Immature natural killer cell (primary cell): ENCODE data around the gene DTNA. TPM values are rescaled to one million over a fixed set of nuclear protein-coding genes. Genes with fewer than 3 reads are reported as not detected.
A peak's percentile ranks its signal among the peaks of the same experiment; 100 is the strongest.

Experiments used
- DNase-seq, 3 donors: peaks; one replicate each; pipeline ENCODE4 v3.0.0; 2022; ENCODE audit warnings: mixed read lengths in 1 of 3
- H3K27ac Mint-ChIP-seq, 6 donors: one replicate each; pipeline ENCODE4 v1.8.0; 2020; ENCODE audit warnings: mixed read lengths in 6 of 6, mild to moderate bottlenecking in 5 of 6, inconsistent platforms in 4 of 6, moderate library complexity in 3 of 6
- H3K27me3 Mint-ChIP-seq, 3 donors: one replicate each; pipeline ENCODE4 v1.8.0; 2020 to 2021; ENCODE audit warnings: low read depth in 3 of 3, mild to moderate bottlenecking in 3 of 3, mixed read lengths in 3 of 3, moderate library complexity in 3 of 3, inconsistent platforms in 1 of 3
- H3K36me3 Mint-ChIP-seq, 3 donors: one replicate each; pipeline ENCODE4 v1.8.0; 2020; ENCODE audit warnings: mixed read lengths in 3 of 3, inconsistent platforms in 2 of 3, mild to moderate bottlenecking in 2 of 3
- H3K4me1 Mint-ChIP-seq, 2 donors: one replicate each; pipeline ENCODE4 v1.8.0; 2020; ENCODE audit warnings: inconsistent platforms in 2 of 2, mild to moderate bottlenecking in 2 of 2, mixed read lengths in 2 of 2, moderate library complexity in 1 of 2
- H3K4me3 Mint-ChIP-seq, 5 donors: one replicate each; pipeline ENCODE4 v1.8.0; 2020; ENCODE audit warnings: mild to moderate bottlenecking in 5 of 5, mixed read lengths in 5 of 5, inconsistent platforms in 3 of 5, moderate library complexity in 3 of 5
- H3K9me3 Mint-ChIP-seq, 6 donors: one replicate each; pipeline ENCODE4 v1.8.0; 2020; ENCODE audit warnings: mild to moderate bottlenecking in 6 of 6, mixed read lengths in 6 of 6, inconsistent platforms in 4 of 6, moderate library complexity in 3 of 6
- polyA plus RNA-seq, 3 donors: library from polyadenylated mRNA; unstranded; fragments of 300-500 nt; fragmentation: Illumina TruSeq; gene quantifications; one replicate each; pipeline ENCODE4 v1.2.3, GENCODE V29; 2021

Gene DTNA
- polyA plus RNA-seq, 3 donors from 2014 or later: 0.49 TPM; not detected in 2

GRCh38 chr18:34870555-34871310 lies 160.6 kb downstream of the DTNA start:
- H3K27ac Mint-ChIP-seq: no peak overlapping the region
- peaks cover 4 to 10% (median 5%) of the 10 kb centered on the region in 3 donors for H3K27me3 Mint-ChIP-seq
- peaks cover 13 to 29% of the 10 kb centered on the region in 2 donors for H3K4me1 Mint-ChIP-seq
- no peak for DNase-seq
- H3K9me3 Mint-ChIP-seq: peaks cover 0 to 2% (median 0%) of the 10 kb centered on the region in 6 donors
- H3K36me3 Mint-ChIP-seq: no peaks in the 10 kb centered on the region
- no peak overlapping the region for H3K4me3 Mint-ChIP-seq

GRCh38 chr18:34871435-34871834 lies 161.3 kb downstream of the DTNA start:
- Mint-ChIP-seq H3K27me3 (peaks cover 4 to 10% (median 5%) of the 10 kb centered on the region in 3 donors), H3K9me3 (peaks cover 0 to 2% (median 0%) of the 10 kb centered on the region in 6 donors)

GRCh38 chr18:34872066-34872465 lies 162.0 kb downstream of the DTNA start:
- DNase-seq: no peak
- no peak overlapping the region for H3K27ac Mint-ChIP-seq
- H3K27me3 Mint-ChIP-seq: peaks cover 4 to 8% (median 5%) of the 10 kb centered on the region in 3 donors
- H3K9me3 Mint-ChIP-seq: peaks cover 0 to 2% (median 0%) of the 10 kb centered on the region in 6 donors
- no peaks in the 10 kb centered on the region for H3K36me3 Mint-ChIP-seq
- H3K4me1 Mint-ChIP-seq: peaks cover 13 to 22% of the 10 kb centered on the region in 2 donors
- H3K4me3 Mint-ChIP-seq: no peak overlapping the region

More at GRCh38 chr18:34871435-34871834, 161.3 kb downstream of the DTNA start:
- H3K27ac Mint-ChIP-seq: no peak overlapping the region
- no peaks in the 10 kb centered on the region for H3K36me3 Mint-ChIP-seq
- H3K4me3 Mint-ChIP-seq: no peak overlapping the region
- H3K4me1 Mint-ChIP-seq: peaks cover 13 to 25% of the 10 kb centered on the region in 2 donors
- peak; percentile 16 to 25 (median 24) for DNase-seq

- Mint-ChIP-seq H3K4me1 (peaks cover 13 to 22% of the 10 kb centered on the region in 2 donors), H3K9me3 (peaks cover 0 to 2% (median 0%) of the 10 kb centered on the region in 6 donors), H3K27ac (no peak overlapping the region), H3K4me3 (no peak overlapping the region), H3K27me3 (peaks cover 5 to 9% (median 5%) of the 10 kb centered on the region in 3 donors), H3K36me3 (no peaks in the 10 kb centered on the region)
- DNase-seq: no peak
Observed at GRCh38 chr18:34873986-34874580, 164.0 kb downstream of the DTNA start.

GRCh38 chr18:34875150-34875549 lies 165.1 kb downstream of the DTNA start:
- peaks cover 13 to 22% of the 10 kb centered on the region in 2 donors for H3K4me1 Mint-ChIP-seq
- peaks cover 0 to 2% (median 0%) of the 10 kb centered on the region in 6 donors for H3K9me3 Mint-ChIP-seq
- H3K27ac Mint-ChIP-seq: peak overlapping the region in 1 of 6 donors; percentile 56
- H3K36me3 Mint-ChIP-seq: no peaks in the 10 kb centered on the region
- no peak overlapping the region for H3K4me3 Mint-ChIP-seq
- DNase-seq: peak; percentile 35 to 43 (median 43)
- peaks cover 3 to 12% (median 5%) of the 10 kb centered on the region in 3 donors for H3K27me3 Mint-ChIP-seq

- no peaks in the 10 kb centered on the region for H3K36me3 Mint-ChIP-seq
- no peak overlapping the region for H3K27ac Mint-ChIP-seq
- H3K27me3 Mint-ChIP-seq: peaks cover 1 to 10% (median 9%) of the 10 kb centered on the region in 3 donors
- peaks cover under 1 to 2% of the 10 kb centered on the region in 2 donors for H3K4me1 Mint-ChIP-seq
- H3K4me3 Mint-ChIP-seq: no peak overlapping the region
- no peak for DNase-seq
- H3K9me3 Mint-ChIP-seq: no peaks in the 10 kb centered on the region
Observed at GRCh38 chr18:34880403-34880802, 170.3 kb downstream of the DTNA start.

- Mint-ChIP-seq H3K36me3 (no peaks in the 10 kb centered on the region), H3K27me3 (peaks cover 1 to 9% (median 8%) of the 10 kb centered on the region in 3 donors), H3K27ac (no peak overlapping the region), H3K9me3 (no peaks in the 10 kb centered on the region), H3K4me1 (no peaks in the 10 kb centered on the region), H3K4me3 (no peak overlapping the region)
- DNase-seq: no peak
Observed at GRCh38 chr18:34880882-34881834, 171.1 kb downstream of the DTNA start.

- Mint-ChIP-seq H3K4me1 (no peaks in the 10 kb centered on the region), H3K27ac (no peak overlapping the region), H3K9me3 (no peaks in the 10 kb centered on the region), H3K4me3 (no peak overlapping the region), H3K27me3 (peaks cover 0 to 11% (median 5%) of the 10 kb centered on the region in 3 donors), H3K36me3 (no peaks in the 10 kb centered on the region)
- no peak for DNase-seq
Observed at GRCh38 chr18:34884436-34884835, 174.3 kb downstream of the DTNA start.

GRCh38 chr18:34886177-34886576 lies 176.1 kb downstream of the DTNA start:
- no peak overlapping the region for H3K27ac Mint-ChIP-seq
- DNase-seq: no peak

GRCh38 chr18:34887881-34888580 lies 177.9 kb downstream of the DTNA start:
- Mint-ChIP-seq H3K27ac (no peak overlapping the region), H3K4me3 (no peak overlapping the region), H3K9me3 (peaks cover 0 to 3% (median 0%) of the 10 kb centered on the region in 6 donors), H3K27me3 (peaks cover 0 to 6% (median under 1%) of the 10 kb centered on the region in 3 donors), H3K4me1 (peaks cover 5 to 14% of the 10 kb centered on the region in 2 donors), H3K36me3 (no peaks in the 10 kb centered on the region)
- DNase-seq: no peak

More at GRCh38 chr18:34886177-34886576, 176.1 kb downstream of the DTNA start:
- Mint-ChIP-seq H3K9me3 (no peaks in the 10 kb centered on the region), H3K36me3 (no peaks in the 10 kb centered on the region), H3K4me1 (peaks cover 5 to 10% of the 10 kb centered on the region in 2 donors), H3K27me3 (peaks cover 0 to 6% (median 1%) of the 10 kb centered on the region in 3 donors), H3K4me3 (no peak overlapping the region)

GRCh38 chr18:34890486-34891085 lies 180.5 kb downstream of the DTNA start:
- peaks cover 2 to 6% (median 3%) of the 10 kb centered on the region in 3 donors for H3K27me3 Mint-ChIP-seq
- DNase-seq: no peak
- no peaks in the 10 kb centered on the region for H3K36me3 Mint-ChIP-seq
- H3K4me1 Mint-ChIP-seq: peaks cover 5 to 14% of the 10 kb centered on the region in 2 donors
- peaks cover 0 to 11% (median 0%) of the 10 kb centered on the region in 6 donors for H3K9me3 Mint-ChIP-seq
- no peak overlapping the region for H3K27ac Mint-ChIP-seq
- peak overlapping the region in 1 of 5 donors; percentile 1 for H3K4me3 Mint-ChIP-seq

GRCh38 chr18:34892379-34892778 lies 182.3 kb downstream of the DTNA start:
- Mint-ChIP-seq H3K36me3 (no peaks in the 10 kb centered on the region), H3K9me3 (peaks cover 0 to 11% (median 0%) of the 10 kb centered on the region in 6 donors)

More at GRCh38 chr18:34892379-34892778, 182.3 kb downstream of the DTNA start:
- DNase-seq: no peak
- Mint-ChIP-seq H3K4me3 (no peak overlapping the region), H3K4me1 (peaks cover 5 to 14% of the 10 kb centered on the region in 2 donors), H3K27me3 (peaks cover 2 to 10% (median 3%) of the 10 kb centered on the region in 3 donors), H3K27ac (no peak overlapping the region)
